H1 (cell line): ENCODE results near the gene EDA. TPM values are rescaled to one million over a fixed set of nuclear protein-coding genes. Genes with fewer than 3 reads are reported as not detected.

Source experiments
- CTCF ChIA-PET: fragments of 300-600 bp; sonication (Branson Sonifier 250); formaldehyde crosslinking; loops from one replicate; lab custom pipeline; 2021; ENCODE audit not compliant: partially characterized antibody; lab: Charles Lee
- POLR2A ChIA-PET: fragments of 300-600 bp; sonication (Branson Sonifier 250); formaldehyde crosslinking; loops from one replicate; lab custom pipeline; 2021; ENCODE audit warnings: inconsistent platforms; ENCODE audit not compliant: partially characterized antibody; lab: Charles Lee
- DNase-seq, 2 experiments: peaks; one replicate each; pipeline versions ENCODE4 v3.0.0 to v3.0.0-alpha.2; 2010 to 2022; ENCODE audit warnings: low spot score in 2 of 2, low read depth in 1 of 2, mixed read lengths in 1 of 2
- FAIRE-seq: peaks from 2 replicates; lab custom pipeline; 2011; peaks lifted over from hg19 to GRCh38; lab: Jason Lieb, UNC
- H2AFZ ChIP-seq: 2 replicates; pipeline ENCODE4 v1.8.1; 2012; ENCODE audit warnings: low read length, inconsistent platforms
- H2AK5ac ChIP-seq: 2 replicates; pipeline ENCODE4 v1.6.1; 2013; ENCODE audit warnings: low read depth, low read length
- H2BK120ac ChIP-seq: replicated peaks from 2 replicates; pipeline ENCODE3; 2013; ENCODE audit warnings: low read depth, low read length, inconsistent platforms
- H2BK12ac ChIP-seq: 2 replicates; pipeline ENCODE4 v1.6.1; 2013; ENCODE audit warnings: low read depth, low read length
- H2BK15ac ChIP-seq: 2 replicates; pipeline ENCODE4 v1.6.1; 2013; ENCODE audit warnings: low read length
- H2BK20ac ChIP-seq: 2 replicates; pipeline ENCODE4 v1.6.1; 2013; ENCODE audit warnings: low read length
- H2BK5ac ChIP-seq: 2 replicates; pipeline ENCODE4 v1.6.1; 2013; ENCODE audit warnings: low read depth, low read length
- H3K14ac ChIP-seq: 2 replicates; pipeline ENCODE4 v1.6.1; 2013; ENCODE audit warnings: inconsistent platforms; ENCODE audit not compliant: insufficient read length
- H3K18ac ChIP-seq: 2 replicates; pipeline ENCODE4 v1.6.1; 2013; ENCODE audit warnings: low read length; ENCODE audit errors: extremely low read depth
- H3K23ac ChIP-seq: 2 replicates; pipeline ENCODE4 v1.6.1; 2013; ENCODE audit warnings: inconsistent platforms; ENCODE audit not compliant: insufficient read length
- H3K23me2 ChIP-seq: 2 replicates; pipeline ENCODE4 v1.6.1; 2013; ENCODE audit warnings: low read depth, low read length
- H3K27ac ChIP-seq: 2 replicates; pipeline ENCODE4 v1.6.1; 2011; ENCODE audit warnings: low read depth, low read length, inconsistent platforms
- H3K27me3 ChIP-seq, 4 experiments: replicated peaks in 1 of 4; 1 replicate in 1 of 4; 2 replicates in 3 of 4; pipeline versions ENCODE4 v1.6.1 to v1.8.1; 2011 to 2013; ENCODE audit warnings: low read length in 3 of 4, mild to moderate bottlenecking in 3 of 4, inconsistent platforms in 2 of 4, mixed read lengths in 2 of 4, moderate library complexity in 1 of 4; ENCODE audit not compliant: control insufficient read depth in 3 of 4, insufficient read depth in 3 of 4; ENCODE audit errors: extremely low read depth in 1 of 4
- H3K36me3 ChIP-seq, 4 experiments: 2 replicates each; pipeline versions ENCODE4 v1.6.1 to v1.8.1; 2011 to 2013; ENCODE audit warnings: mild to moderate bottlenecking in 4 of 4, low read length in 3 of 4, moderate library complexity in 2 of 4, control low read depth in 1 of 4, inconsistent platforms in 1 of 4; ENCODE audit not compliant: insufficient read depth in 4 of 4, control insufficient read depth in 2 of 4
- H3K4ac ChIP-seq: replicated peaks from 2 replicates; pipeline ENCODE3; 2013; ENCODE audit warnings: low read length, low read depth, mixed read lengths, inconsistent platforms; ENCODE audit not compliant: insufficient read length
- H3K4me1 ChIP-seq, 4 experiments: replicated peaks in 1 of 4; 1 replicate in 1 of 4; 2 replicates in 3 of 4; pipeline versions ENCODE4 v1.6.1 to v1.8.1; 2011 to 2013; ENCODE audit warnings: low read length in 3 of 4, inconsistent platforms in 2 of 4, mixed read lengths in 1 of 4; ENCODE audit not compliant: insufficient read depth in 4 of 4, control insufficient read depth in 3 of 4
- H3K4me2 ChIP-seq, 2 experiments: 2 replicates each; pipeline versions ENCODE4 v1.6.1 to v1.8.1; 2011 to 2013; ENCODE audit warnings: low read depth in 2 of 2, low read length in 2 of 2, control low read depth in 1 of 2, inconsistent platforms in 1 of 2, mild to moderate bottlenecking in 1 of 2; ENCODE audit not compliant: insufficient read depth in 1 of 2
- H3K4me3 ChIP-seq, 4 experiments: fragments of 200-600, 300-600 bp in 1 of 4; sonication (generic), shearing (Covaris generic), sonication (Bioruptor Twin) in 1 of 4; 2 replicates each; pipeline versions ENCODE4 v1.5.1 to v1.8.1; 2011 to 2016; ENCODE audit warnings: low read length in 4 of 4, low read depth in 3 of 4, control low read depth in 2 of 4, inconsistent platforms in 2 of 4, mild to moderate bottlenecking in 2 of 4, mixed read lengths in 1 of 4, moderate library complexity in 1 of 4; ENCODE audit not compliant: insufficient read depth in 2 of 4; ENCODE audit errors: extremely low read depth in 1 of 4
- H3K56ac ChIP-seq: replicated peaks from 2 replicates; pipeline ENCODE3; 2013; ENCODE audit warnings: low read depth, mild to moderate bottlenecking, mixed read lengths, low read length, inconsistent platforms; ENCODE audit not compliant: insufficient read length
- H3K79me1 ChIP-seq: 2 replicates; pipeline ENCODE4 v1.6.1; 2013; ENCODE audit warnings: low read depth, low read length, control low read depth
- H3K79me2 ChIP-seq, 2 experiments: 2 replicates each; pipeline versions ENCODE4 v1.6.1 to v1.8.1; 2012 to 2013; ENCODE audit warnings: low read length in 2 of 2, mild to moderate bottlenecking in 2 of 2, inconsistent platforms in 1 of 2; ENCODE audit not compliant: insufficient read depth in 2 of 2, control insufficient read depth in 1 of 2
- H3K9ac ChIP-seq, 4 experiments: replicated peaks in 1 of 4; 1 replicate in 1 of 4; 2 replicates in 3 of 4; pipeline versions ENCODE4 v1.6.1 to v1.8.1; 2011 to 2013; ENCODE audit warnings: low read depth in 3 of 4, low read length in 3 of 4, control low read depth in 2 of 4, mild to moderate bottlenecking in 2 of 4, moderate library complexity in 2 of 4, inconsistent platforms in 1 of 4; ENCODE audit errors: extremely low read depth in 1 of 4
- H3K9me3 ChIP-seq, 2 experiments: 2 replicates each; pipeline versions ENCODE4 v1.6.1 to v1.8.1; 2012 to 2013; ENCODE audit warnings: mild to moderate bottlenecking in 2 of 2, moderate library complexity in 2 of 2, control low read depth in 1 of 2, inconsistent platforms in 1 of 2, low read depth in 1 of 2, low read length in 1 of 2, mixed read lengths in 1 of 2; ENCODE audit not compliant: insufficient read depth in 2 of 2
- H4K20me1 ChIP-seq, 2 experiments: replicated peaks in 1 of 2; 2 replicates each; pipeline versions ENCODE3 to v1.8.1; 2011 to 2013; ENCODE audit warnings: inconsistent platforms in 2 of 2, low read length in 2 of 2, mild to moderate bottlenecking in 1 of 2; ENCODE audit not compliant: insufficient read depth in 2 of 2, control insufficient read depth in 1 of 2
- H4K5ac ChIP-seq: 2 replicates; pipeline ENCODE4 v1.6.1; 2013; ENCODE audit warnings: low read length, low read depth, mixed read lengths, inconsistent platforms; ENCODE audit not compliant: insufficient read length
- H4K8ac ChIP-seq: 2 replicates; pipeline ENCODE4 v1.8.0; 2013; ENCODE audit warnings: mild to moderate bottlenecking, moderate library complexity, low read length, inconsistent platforms; ENCODE audit not compliant: insufficient read depth; ENCODE audit errors: extremely low read depth
- H4K91ac ChIP-seq: replicated peaks from 2 replicates; pipeline ENCODE3; 2013; ENCODE audit warnings: low read length, mixed read lengths, inconsistent platforms; ENCODE audit not compliant: insufficient read length
- MAFK ChIP-seq: IDR thresholded peaks from 2 replicates; pipeline ENCODE4 v1.6.1; 2012; ENCODE audit warnings: low read depth, mild to moderate bottlenecking, improper control_type of control experiment, low read length
- MAX ChIP-seq: IDR thresholded peaks from 2 replicates; pipeline ENCODE4 v1.6.1; 2012; ENCODE audit warnings: inconsistent platforms
- POLR2AphosphoS5 ChIP-seq: IDR thresholded peaks from 2 replicates; pipeline ENCODE4 v1.6.1; 2011; ENCODE audit warnings: low read depth, low read length
- polyA plus RNA-seq, 7 experiments: library from polyadenylated mRNA; depleted of rRNA in 3 of 7; stranded (reverse) in 5 of 7; unstranded in 2 of 7; fragments of >200 nt in 5 of 7; fragments of 200-250 nt in 2 of 7; gene quantifications; 1 replicate in 5 of 7; 2 replicates in 1 of 7; 4 replicates in 1 of 7; pipeline versions ENCODE4 v1.2.1 to v1.2.3, GENCODE V29; 2011 to 2013; ENCODE audit warnings: missing spikeins in 2 of 7, mixed read lengths in 2 of 7
- total RNA-seq: library from RNA; stranded (reverse); fragmentation: NEBNext Ultra II Directional; extraction: Animal tissue kit (Norgen Biotek cat#: 25700); gene quantifications from 2 replicates; pipeline ENCODE4 v1.2.1, GENCODE V29; 2021

EDA gene
- total and polyA plus RNA-seq, 2 of the 8 experiments (the other 6 are each of a cell fraction or from before 2014, with no cell fraction given), result 7.5 to 10.5 TPM

GRCh38 chrX:69724307-69724706, 108.4 kb downstream of the EDA start (continued):
- no peak for TF ChIP-seq MAX

- no peak overlapping the region for H3K4me3 ChIP-seq
- no peak overlapping the region for H2BK5ac ChIP-seq
- no peak overlapping the region for H2BK20ac ChIP-seq
- H3K9me3 ChIP-seq, result no peaks in the 10 kb centered on the region
- no peak overlapping the region for H3K9ac ChIP-seq
- no peak overlapping the region for H3K4me2 ChIP-seq
- H3K18ac ChIP-seq, result no peak overlapping the region
- H2AK5ac ChIP-seq, result no peak overlapping the region
- DNase-seq, result no peak
- H3K23me2 ChIP-seq, result no peaks in the 10 kb centered on the region
- no peaks in the 10 kb centered on the region for H3K79me2 ChIP-seq
- H3K79me1 ChIP-seq, result no peaks in the 10 kb centered on the region
- no peak for FAIRE-seq
- H4K5ac ChIP-seq, result no peak overlapping the region
- no peaks in the 10 kb centered on the region for H3K36me3 ChIP-seq
- no peak overlapping the region for H2AFZ ChIP-seq
- H2BK15ac ChIP-seq, result no peak overlapping the region
- no peaks in the 10 kb centered on the region for H3K27me3 ChIP-seq
- H2BK120ac ChIP-seq, result no peak overlapping the region
- no peak overlapping the region for H3K4ac ChIP-seq
- no peak overlapping the region for H2BK12ac ChIP-seq
- H3K4me1 ChIP-seq, result no peaks in the 10 kb centered on the region
- no peak overlapping the region for H4K8ac ChIP-seq
- ChIA-PET POLR2A (no interaction called here), CTCF (no interaction called here)
- H4K20me1 ChIP-seq, result no peaks in the 10 kb centered on the region
- H3K27ac ChIP-seq, result no peak overlapping the region
- no peak overlapping the region for H3K14ac ChIP-seq
- no peak overlapping the region for H4K91ac ChIP-seq
- H3K56ac ChIP-seq, result no peak overlapping the region
- H3K23ac ChIP-seq, result no peak overlapping the region
- TF ChIP-seq MAFK, result no peak
- TF ChIP-seq POLR2AphosphoS5, result no peak
These were observed 124.4 kb downstream of the EDA start for GRCh38 chrX:69740317-69740716.
